SK-N-SH treated with all-trans-retinoic acid at 6 μM for 48 hours (cell line): ENCODE results near the gene MICU2.

ENCODE experiments used
- ATAC-seq: fragments of 200-7000 bp; cut with Tn5 transposase; 3 replicates; pipeline ENCODE4 v1.9.1; 2020; ENCODE audit warnings: mild to moderate bottlenecking, moderate library complexity
- ARNTL ChIP-seq: fragments of 450-650 bp; formaldehyde crosslinking; IDR thresholded peaks from 2 replicates; pipeline ENCODE4 v1.5.0; 2020; ENCODE audit warnings: low read depth, mild to moderate bottlenecking, moderate library complexity, borderline replicate concordance
- BACH2 ChIP-seq: fragments of 250-450 bp; sonication (Bioruptor Pico); IDR thresholded peaks from 2 replicates; pipeline ENCODE4 v1.9.0; 2021; ENCODE audit warnings: mild to moderate bottlenecking, borderline replicate concordance
- CREB5 ChIP-seq: fragments of 250-450 bp; sonication (Bioruptor Pico); IDR thresholded peaks from 2 replicates; pipeline ENCODE4 v1.5.1; 2020; ENCODE audit warnings: low read depth, mild to moderate bottlenecking, moderate library complexity
- CSDC2 ChIP-seq: fragments of 250-450 bp; sonication (Bioruptor Pico); IDR thresholded peaks from 2 replicates; pipeline ENCODE4 v1.5.0; 2020; ENCODE audit warnings: mild to moderate bottlenecking, moderate library complexity
- CSRNP3 ChIP-seq: fragments of 250-450 bp; sonication (Bioruptor Pico); IDR thresholded peaks from 2 replicates; pipeline ENCODE4 v1.5.1; 2021; ENCODE audit warnings: mild to moderate bottlenecking, moderate library complexity
- ESRRG ChIP-seq: fragments of 250-450 bp; sonication (Bioruptor Pico); IDR thresholded peaks from 2 replicates; pipeline ENCODE4 v1.6.1; 2021; ENCODE audit warnings: mild to moderate bottlenecking
- GLIS3 ChIP-seq: fragments of 250-450 bp; sonication (Bioruptor Pico); IDR thresholded peaks from 2 replicates; pipeline ENCODE4 v1.5.0; 2020; ENCODE audit warnings: mild to moderate bottlenecking, moderate library complexity
- ISL1 ChIP-seq: fragments of 250-450 bp; sonication (Bioruptor Pico); IDR thresholded peaks from 2 replicates; pipeline ENCODE4 v2.1.2; 2022; ENCODE audit warnings: mild to moderate bottlenecking, moderate library complexity
- OSR1 ChIP-seq: fragments of 250-450 bp; sonication (Bioruptor Pico); IDR thresholded peaks from 2 replicates; pipeline ENCODE4 v1.8.0; 2022; ENCODE audit warnings: moderate library complexity, mild to moderate bottlenecking, inconsistent platforms
- PATZ1 ChIP-seq: fragments of 250-450 bp; sonication (Bioruptor Pico); IDR thresholded peaks from 2 replicates; pipeline ENCODE4 v1.8.0; 2020; ENCODE audit warnings: mild to moderate bottlenecking, moderate library complexity, borderline replicate concordance
- POU6F1 ChIP-seq: fragments of 250-450 bp; sonication (Bioruptor Pico); IDR thresholded peaks from 2 replicates; pipeline ENCODE4 v1.8.0; 2021; ENCODE audit warnings: low read depth, mild to moderate bottlenecking, moderate library complexity, borderline replicate concordance
- PPARA ChIP-seq: fragments of 250-450 bp; sonication (Bioruptor Pico); IDR thresholded peaks from 2 replicates; pipeline ENCODE4 v1.5.0; 2020; ENCODE audit warnings: mild to moderate bottlenecking, borderline replicate concordance
- RARB ChIP-seq: fragments of 250-450 bp; sonication (Bioruptor Pico); IDR thresholded peaks from 2 replicates; pipeline ENCODE4 v1.8.0; 2021; ENCODE audit warnings: mild to moderate bottlenecking, moderate library complexity
- SNAI2 ChIP-seq: fragments of 250-450 bp; sonication (Bioruptor Pico); IDR thresholded peaks from 2 replicates; pipeline ENCODE4 v1.5.0; 2020; ENCODE audit warnings: mild to moderate bottlenecking, moderate library complexity
- TCF4 ChIP-seq: fragments of 250-450 bp; sonication (Bioruptor Pico); IDR thresholded peaks from 2 replicates; pipeline ENCODE4 v1.8.0; 2021; ENCODE audit warnings: mild to moderate bottlenecking, moderate library complexity, borderline replicate concordance
- TOX ChIP-seq: fragments of 250-450 bp; sonication (Bioruptor Pico); IDR thresholded peaks from 2 replicates; pipeline ENCODE4 v1.8.0; 2021; ENCODE audit warnings: mild to moderate bottlenecking, moderate library complexity, borderline replicate concordance
- TSHZ2 ChIP-seq: fragments of 250-450 bp; sonication (Bioruptor Pico); IDR thresholded peaks from 2 replicates; pipeline ENCODE4 v1.5.0; 2020; ENCODE audit warnings: mild to moderate bottlenecking, moderate library complexity
- ZC3H10 ChIP-seq: fragments of 250-450 bp; sonication (Bioruptor Pico); IDR thresholded peaks from 2 replicates; pipeline ENCODE4 v1.5.1; 2021; ENCODE audit warnings: mild to moderate bottlenecking, moderate library complexity
- ZFP3 ChIP-seq: fragments of 250-450 bp; sonication (Bioruptor Pico); IDR thresholded peaks from 2 replicates; pipeline ENCODE4 v1.5.0; 2020; ENCODE audit warnings: mild to moderate bottlenecking, moderate library complexity
- ZFP30 ChIP-seq: fragments of 450-650 bp; formaldehyde crosslinking; IDR thresholded peaks from 2 replicates; pipeline ENCODE4 v1.5.0; 2022; ENCODE audit warnings: mild to moderate bottlenecking, moderate library complexity
- ZNF565 ChIP-seq: fragments of 450-650 bp; formaldehyde crosslinking; conservative IDR thresholded peaks from 2 replicates; pipeline ENCODE4 v1.5.0; 2020; ENCODE audit warnings: low read depth, mild to moderate bottlenecking, moderate library complexity
- ZNF70 ChIP-seq: fragments of 450-650 bp; formaldehyde crosslinking; IDR thresholded peaks from 2 replicates; pipeline ENCODE4 v1.5.0; 2020; ENCODE audit warnings: mild to moderate bottlenecking, moderate library complexity
- ZNF8 ChIP-seq: fragments of 450-650 bp; formaldehyde crosslinking; IDR thresholded peaks from 2 replicates; pipeline ENCODE4 v1.5.0; 2020; ENCODE audit warnings: mild to moderate bottlenecking, moderate library complexity

The MICU2 gene

GRCh38 chr13:21458451-21458812, 145.5 kb downstream of the MICU2 start:
- TF ChIP-seq ARNTL (CRISPR knock-in tag), result no peak
- no peak for TF ChIP-seq ESRRG
- no peak for TF ChIP-seq SNAI2
- no peak for TF ChIP-seq ZFP3 (CRISPR knock-in tag)
- TF ChIP-seq ZNF8, result no peak
- no peak for TF ChIP-seq PPARA (CRISPR knock-in tag)
- TF ChIP-seq TCF4 (CRISPR knock-in tag), result no peak
- TF ChIP-seq ZC3H10, result no peak
- no peak for TF ChIP-seq ZFP30 (CRISPR knock-in tag)
- TF ChIP-seq GLIS3 (CRISPR knock-in tag), result no peak
- TF ChIP-seq TSHZ2 (CRISPR knock-in tag), result no peak
- ATAC-seq, result peak; percentile 50

GRCh38 chr13:21453387-21454081, 150.4 kb downstream of the MICU2 start:
- TF ChIP-seq CREB5 (CRISPR knock-in tag) (no peak), GLIS3 (CRISPR knock-in tag) (no peak), RARB (no peak), TOX (CRISPR knock-in tag) (no peak), ZC3H10 (no peak), ZFP3 (CRISPR knock-in tag) (no peak), PATZ1 (no peak), TCF4 (CRISPR knock-in tag) (no peak), BACH2 (CRISPR knock-in tag) (no peak), OSR1 (CRISPR knock-in tag) (no peak), POU6F1 (no peak), PPARA (CRISPR knock-in tag) (no peak), CSRNP3 (CRISPR knock-in tag) (no peak), ZNF8 (no peak), ZNF70 (CRISPR knock-in tag) (no peak), ESRRG (no peak), CSDC2 (CRISPR knock-in tag) (no peak), ARNTL (CRISPR knock-in tag) (no peak)
- ATAC-seq, result no peak

- TF ChIP-seq PPARA (CRISPR knock-in tag) (no peak), ZC3H10 (no peak), CSDC2 (CRISPR knock-in tag) (no peak), ZNF565 (CRISPR knock-in tag) (no peak), OSR1 (CRISPR knock-in tag) (no peak), ISL1 (CRISPR knock-in tag) (no peak), RARB (no peak), BACH2 (CRISPR knock-in tag) (no peak), CREB5 (CRISPR knock-in tag) (no peak), TSHZ2 (CRISPR knock-in tag) (no peak)
- TF ChIP-seq, all 23 proteins: peak for 0
- ATAC-seq, result no peak
Observed at GRCh38 chr13:21450936-21451335, 153.0 kb downstream of the MICU2 start.
